ENCODE data around the gene RDH13. TPM values are rescaled to one million over a fixed set of nuclear protein-coding genes. Genes with fewer than 3 reads are reported as not detected.

RDH13 gene
- total and polyA plus RNA-seq, 2 donors (not counting 1 experiment from before 2014, with no cell fraction given): 2.7 to 6.9 TPM

DNA sequence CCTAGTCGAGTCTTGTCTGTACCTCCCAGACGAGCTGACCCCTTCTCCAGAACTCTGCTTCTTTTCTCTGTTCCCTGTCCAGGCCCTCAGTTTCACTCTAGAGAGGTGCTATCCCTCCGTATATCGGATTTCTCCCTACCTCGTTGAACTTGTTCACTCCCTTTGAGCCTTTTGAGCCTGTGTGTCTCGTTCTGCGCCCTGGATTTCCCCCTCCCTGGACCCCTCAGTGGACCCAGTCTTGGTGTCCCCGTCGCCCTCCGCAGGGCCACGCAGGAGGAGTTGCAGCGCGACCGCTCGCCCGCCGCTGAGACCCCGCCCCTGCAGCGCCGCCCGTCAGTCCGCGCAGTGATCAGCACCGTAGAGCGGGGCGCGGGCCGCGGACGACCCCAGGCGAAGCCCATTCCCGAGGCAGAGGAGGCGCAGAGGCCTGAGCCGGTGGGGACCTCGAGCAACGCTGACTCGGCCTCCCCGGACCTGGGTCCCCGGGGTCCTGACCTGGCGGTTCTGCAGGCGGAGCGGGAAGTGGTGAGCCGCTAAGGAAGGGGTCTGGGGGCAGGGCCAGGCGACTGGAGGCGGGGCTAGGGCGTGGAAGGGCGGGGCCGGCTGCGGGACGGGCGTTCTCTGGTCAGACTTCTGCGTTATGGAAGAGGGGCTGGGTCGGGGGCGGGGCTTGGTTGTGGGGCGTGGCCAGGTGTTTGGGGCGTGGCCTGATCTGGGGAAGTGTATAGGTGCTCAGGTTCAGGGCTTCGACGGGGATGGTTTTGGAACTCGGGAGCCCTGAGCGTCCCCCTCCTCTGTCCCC is 18.2 kb upstream of the RDH13 start:
- no peak overlapping the region for H2AFZ ChIP-seq (ENCODE audit: low read length)

GRCh38 chr19:55080121-55080967 is 17.4 kb upstream of the RDH13 start:
- H3K27me3 ChIP-seq (ENCODE audit: control insufficient read depth, insufficient read depth, low read length): peaks cover 24% of the 10 kb centered on the region
- H2AFZ ChIP-seq (ENCODE audit: low read length): peak overlapping the region; percentile 43
- no peaks in the 10 kb centered on the region for H3K79me2 ChIP-seq (ENCODE audit: control insufficient read depth, insufficient read depth, low read length)
- H3K4me1 ChIP-seq (ENCODE audit: control insufficient read depth, extremely low read depth, insufficient read depth, low read length): no peaks in the 10 kb centered on the region
- DNase-seq (ENCODE audit: low read depth in 2 of 2): peak; percentile 47 to 59
- peak overlapping the region in 2 of 4 experiments; percentile 48 to 52 for H3K4me3 ChIP-seq (replicated peaks in 1 of 4; ENCODE audit: control extremely low read depth in 1 of 4, insufficient read depth in 1 of 4, low read depth in 3 of 4, low read length in 4 of 4)
- H3K9ac ChIP-seq (ENCODE audit: insufficient read depth, low read length): no peak overlapping the region
- no peaks in the 10 kb centered on the region for H3K36me3 ChIP-seq (ENCODE audit: control insufficient read depth, insufficient read depth, low read length)
- no peak overlapping the region for H3K27ac ChIP-seq (ENCODE audit: insufficient read depth, low read length)
- TF ChIP-seq, protein P1, sequence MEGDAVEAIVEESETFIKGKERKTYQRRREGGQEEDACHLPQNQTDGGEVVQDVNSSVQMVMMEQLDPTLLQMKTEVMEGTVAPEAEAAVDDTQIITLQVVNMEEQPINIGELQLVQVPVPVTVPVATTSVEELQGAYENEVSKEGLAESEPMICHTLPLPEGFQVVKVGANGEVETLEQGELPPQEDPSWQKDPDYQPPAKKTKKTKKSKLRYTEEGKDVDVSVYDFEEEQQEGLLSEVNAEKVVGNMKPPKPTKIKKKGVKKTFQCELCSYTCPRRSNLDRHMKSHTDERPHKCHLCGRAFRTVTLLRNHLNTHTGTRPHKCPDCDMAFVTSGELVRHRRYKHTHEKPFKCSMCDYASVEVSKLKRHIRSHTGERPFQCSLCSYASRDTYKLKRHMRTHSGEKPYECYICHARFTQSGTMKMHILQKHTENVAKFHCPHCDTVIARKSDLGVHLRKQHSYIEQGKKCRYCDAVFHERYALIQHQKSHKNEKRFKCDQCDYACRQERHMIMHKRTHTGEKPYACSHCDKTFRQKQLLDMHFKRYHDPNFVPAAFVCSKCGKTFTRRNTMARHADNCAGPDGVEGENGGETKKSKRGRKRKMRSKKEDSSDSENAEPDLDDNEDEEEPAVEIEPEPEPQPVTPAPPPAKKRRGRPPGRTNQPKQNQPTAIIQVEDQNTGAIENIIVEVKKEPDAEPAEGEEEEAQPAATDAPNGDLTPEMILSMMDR (conservative IDR thresholded peaks at IDR 0.05 in 1 of 2, IDR thresholded peaks at IDR 0.05 in 1 of 2; ENCODE audit: low read depth in 1 of 2, low read length in 2 of 2): no peak
- TF ChIP-seq EZH2 (IDR thresholded peaks at IDR 0.05; ENCODE audit: low read length, missing control alignments): peak; percentile 58
- H4K20me1 ChIP-seq (ENCODE audit: control insufficient read depth, extremely low read depth, insufficient read depth, low read length): no peaks in the 10 kb centered on the region
- peak overlapping the region; percentile 42 for H3K4me2 ChIP-seq (ENCODE audit: extremely low read depth, insufficient read depth, low read length)
- no peaks in the 10 kb centered on the region for H3K9me3 ChIP-seq (ENCODE audit: control insufficient read depth, insufficient read depth, low read depth, low read length)

More for the DNA sequence above, 18.2 kb upstream of the RDH13 start:
- DNase-seq (ENCODE audit: low read depth in 2 of 2): peak; percentile 45 to 53
- H4K20me1 ChIP-seq (ENCODE audit: control insufficient read depth, extremely low read depth, insufficient read depth, low read length): peaks cover 2% of the 10 kb centered on the region
- H3K79me2 ChIP-seq (ENCODE audit: control insufficient read depth, insufficient read depth, low read length): no peaks in the 10 kb centered on the region
- H3K9ac ChIP-seq (ENCODE audit: insufficient read depth, low read length): no peak overlapping the region
- no peaks in the 10 kb centered on the region for H3K4me1 ChIP-seq (ENCODE audit: control insufficient read depth, extremely low read depth, insufficient read depth, low read length)
- TF ChIP-seq, protein P1 (conservative IDR thresholded peaks at IDR 0.05 in 1 of 2, IDR thresholded peaks at IDR 0.05 in 1 of 2; ENCODE audit: low read depth in 1 of 2, low read length in 2 of 2): no peak
- TF ChIP-seq EZH2 (IDR thresholded peaks at IDR 0.05; ENCODE audit: low read length, missing control alignments): peak; percentile 4
- no peak overlapping the region for H3K27ac ChIP-seq (ENCODE audit: insufficient read depth, low read length)
- peak overlapping the region; percentile 49 for H3K4me2 ChIP-seq (ENCODE audit: extremely low read depth, insufficient read depth, low read length)
- no peaks in the 10 kb centered on the region for H3K9me3 ChIP-seq (ENCODE audit: control insufficient read depth, insufficient read depth, low read depth, low read length)
- peak overlapping the region; percentile 2 to 52 (median 42) for H3K4me3 ChIP-seq (replicated peaks in 1 of 4; ENCODE audit: control extremely low read depth in 1 of 4, insufficient read depth in 1 of 4, low read depth in 3 of 4, low read length in 4 of 4)
- H3K36me3 ChIP-seq (ENCODE audit: control insufficient read depth, insufficient read depth, low read length): no peaks in the 10 kb centered on the region
- H3K27me3 ChIP-seq (ENCODE audit: control insufficient read depth, insufficient read depth, low read length): peaks cover 31% of the 10 kb centered on the region

DNA sequence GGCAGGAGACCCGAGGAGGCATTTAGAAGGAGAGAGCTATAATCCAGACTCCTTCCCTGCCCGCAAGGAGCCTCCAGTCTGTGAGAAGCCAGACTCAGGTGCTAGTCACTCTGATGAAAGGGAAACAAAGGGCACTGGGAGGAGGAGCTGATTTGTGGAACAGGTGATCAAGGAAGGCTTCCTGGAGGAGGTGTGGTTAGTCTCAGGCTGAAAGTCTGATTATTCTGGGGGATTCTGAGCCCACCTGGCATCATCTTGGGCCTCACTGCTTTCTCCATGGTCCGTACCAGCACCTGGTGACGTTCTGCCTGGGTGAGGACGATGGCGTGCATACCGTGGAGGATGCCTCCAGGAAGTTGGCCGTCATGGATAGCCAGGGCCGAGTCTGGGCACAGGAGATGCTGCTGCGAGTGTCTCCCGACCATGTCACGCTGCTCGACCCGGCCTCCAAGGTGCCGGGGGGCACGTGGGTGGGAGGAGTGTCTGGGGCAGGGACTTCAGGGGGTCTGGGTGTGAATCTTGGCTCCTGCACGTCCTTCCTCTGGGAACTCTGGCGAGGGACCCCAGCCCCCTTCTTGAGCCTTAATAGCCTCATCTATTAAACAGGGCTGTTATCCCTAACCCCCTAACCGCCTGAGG is 16.6 kb upstream of the RDH13 start:
- Histone ChIP-seq H3K4me1 (ENCODE audit: control insufficient read depth, extremely low read depth, insufficient read depth, low read length) (no peaks in the 10 kb centered on the region), H3K27ac (ENCODE audit: insufficient read depth, low read length) (no peak overlapping the region), H2AFZ (ENCODE audit: low read length) (no peak overlapping the region), H3K27me3 (ENCODE audit: control insufficient read depth, insufficient read depth, low read length) (peaks cover 22% of the 10 kb centered on the region), H3K9ac (ENCODE audit: insufficient read depth, low read length) (no peak overlapping the region), H3K4me3 (replicated peaks in 1 of 4; ENCODE audit: control extremely low read depth in 1 of 4, insufficient read depth in 1 of 4, low read depth in 3 of 4, low read length in 4 of 4) (no peak overlapping the region), H3K4me2 (ENCODE audit: extremely low read depth, insufficient read depth, low read length) (no peak overlapping the region), H4K20me1 (ENCODE audit: control insufficient read depth, extremely low read depth, insufficient read depth, low read length) (no peaks in the 10 kb centered on the region), H3K36me3 (ENCODE audit: control insufficient read depth, insufficient read depth, low read length) (no peaks in the 10 kb centered on the region), H3K9me3 (ENCODE audit: control insufficient read depth, insufficient read depth, low read depth, low read length) (no peaks in the 10 kb centered on the region), H3K79me2 (ENCODE audit: control insufficient read depth, insufficient read depth, low read length) (no peaks in the 10 kb centered on the region)
- no peak for TF ChIP-seq EZH2 (IDR thresholded peaks at IDR 0.05; ENCODE audit: low read length, missing control alignments)
- TF ChIP-seq, protein P1 (conservative IDR thresholded peaks at IDR 0.05 in 1 of 2, IDR thresholded peaks at IDR 0.05 in 1 of 2; ENCODE audit: low read depth in 1 of 2, low read length in 2 of 2): no peak
- no peak for DNase-seq (ENCODE audit: low read depth in 2 of 2)

All from fibroblast of lung (primary cell).